ENCODE measurements around the gene C5AR1. TPM values are rescaled to one million over a fixed set of nuclear protein-coding genes. Genes with fewer than 3 reads are reported as not detected.
"Not testable (repeated sequence)": the region's sequence is repeated elsewhere in the genome, so short reads cannot be mapped to it uniquely, and the experiment has no call there.

C5AR1 gene
- polyA plus RNA-seq, 4 donors: 0.67 to 8.6 (median 1.6) TPM

- Histone ChIP-seq H3K4me3 (ENCODE audit: low read depth in 1 of 3, low read length in 3 of 3) (no peak overlapping the region), H3K27ac (ENCODE audit: low read depth in 1 of 3, low read length in 2 of 3) (no peak overlapping the region), H3K4me1 (ENCODE audit: control insufficient read depth in 3 of 3, insufficient read depth in 2 of 3, low read depth in 1 of 3, low read length in 2 of 3) (no peaks in the 10 kb centered on the region), H3K36me3 (ENCODE audit: control insufficient read depth in 3 of 3, insufficient read depth in 2 of 3, low read depth in 1 of 3, low read length in 3 of 3) (peaks cover 11 to 92% (median 28%) of the 10 kb centered on the region in 3 donors), H3K27me3 (ENCODE audit: control insufficient read depth in 3 of 3, insufficient read depth in 3 of 3, low read length in 3 of 3) (no peaks in the 10 kb centered on the region), H3K9me3 (ENCODE audit: control insufficient read depth in 2 of 2, insufficient read depth in 1 of 2, low read depth in 1 of 2, low read length in 1 of 2) (no peaks in the 10 kb centered on the region)
- WGBS, 3 donors: 94 to 96% (median 94%) methylated on average over 28 of the region's 28 CpGs
- no peak for FAIRE-seq
- no peak for DNase-seq
These were observed 48.4 kb downstream of the C5AR1 start for GRCh38 chr19:47357788-47358680.

GRCh38 chr19:47358936-47359335 lies 49.3 kb downstream of the C5AR1 start:
- Histone ChIP-seq H3K27ac (ENCODE audit: low read depth in 1 of 3, low read length in 2 of 3) (no peak overlapping the region), H3K36me3 (ENCODE audit: control insufficient read depth in 3 of 3, insufficient read depth in 2 of 3, low read depth in 1 of 3, low read length in 3 of 3) (peaks cover 15 to 92% (median 26%) of the 10 kb centered on the region in 3 donors), H3K27me3 (ENCODE audit: control insufficient read depth in 3 of 3, insufficient read depth in 3 of 3, low read length in 3 of 3) (no peaks in the 10 kb centered on the region), H3K4me1 (ENCODE audit: control insufficient read depth in 3 of 3, insufficient read depth in 2 of 3, low read depth in 1 of 3, low read length in 2 of 3) (no peaks in the 10 kb centered on the region), H3K9me3 (ENCODE audit: control insufficient read depth in 2 of 2, insufficient read depth in 1 of 2, low read depth in 1 of 2, low read length in 1 of 2) (no peaks in the 10 kb centered on the region), H3K4me3 (ENCODE audit: low read depth in 1 of 3, low read length in 3 of 3) (no peak overlapping the region)
- DNase-seq (no peak), FAIRE-seq (no peak)
- WGBS, 3 donors: 88 to 91% (median 89%) methylated on average over 6 of the region's 6 CpGs

- no peaks in the 10 kb centered on the region for H3K4me1 ChIP-seq (ENCODE audit: control insufficient read depth in 3 of 3, insufficient read depth in 2 of 3, low read depth in 1 of 3, low read length in 2 of 3)
- no peak for FAIRE-seq
- no peak overlapping the region for H3K27ac ChIP-seq (ENCODE audit: low read depth in 1 of 3, low read length in 2 of 3)
- no peaks in the 10 kb centered on the region for H3K9me3 ChIP-seq (ENCODE audit: control insufficient read depth in 2 of 2, insufficient read depth in 1 of 2, low read depth in 1 of 2, low read length in 1 of 2)
- peaks cover 15 to 82% (median 20%) of the 10 kb centered on the region in 3 donors for H3K36me3 ChIP-seq (ENCODE audit: control insufficient read depth in 3 of 3, insufficient read depth in 2 of 3, low read depth in 1 of 3, low read length in 3 of 3)
- WGBS, 3 donors: 96 to 99% (median 97%) methylated on average over 21 of the region's 21 CpGs
- H3K27me3 ChIP-seq (ENCODE audit: control insufficient read depth in 3 of 3, insufficient read depth in 3 of 3, low read length in 3 of 3): no peaks in the 10 kb centered on the region
- DNase-seq: no peak
- no peak overlapping the region for H3K4me3 ChIP-seq (ENCODE audit: low read depth in 1 of 3, low read length in 3 of 3)
These were observed 52.7 kb downstream of the C5AR1 start for GRCh38 chr19:47362321-47362720.

GRCh38 chr19:47363758-47364531 lies 54.3 kb downstream of the C5AR1 start:
- Histone ChIP-seq H3K27ac (ENCODE audit: low read depth in 1 of 3, low read length in 2 of 3) (no peak overlapping the region), H3K36me3 (ENCODE audit: control insufficient read depth in 3 of 3, insufficient read depth in 2 of 3, low read depth in 1 of 3, low read length in 3 of 3) (peaks cover 6 to 70% (median 15%) of the 10 kb centered on the region in 3 donors), H3K9me3 (ENCODE audit: control insufficient read depth in 2 of 2, insufficient read depth in 1 of 2, low read depth in 1 of 2, low read length in 1 of 2) (no peaks in the 10 kb centered on the region), H3K27me3 (ENCODE audit: control insufficient read depth in 3 of 3, insufficient read depth in 3 of 3, low read length in 3 of 3) (no peaks in the 10 kb centered on the region), H3K4me1 (ENCODE audit: control insufficient read depth in 3 of 3, insufficient read depth in 2 of 3, low read depth in 1 of 3, low read length in 2 of 3) (no peaks in the 10 kb centered on the region), H3K4me3 (ENCODE audit: low read depth in 1 of 3, low read length in 3 of 3) (no peak overlapping the region)
- peak in 1 of 2 donors; percentile 22 for DNase-seq
- WGBS, 3 donors: 87 to 90% (median 88%) methylated on average over 13 of the region's 13 CpGs
- no peak for FAIRE-seq

GRCh38 chr19:47365455-47365854 lies 55.8 kb downstream of the C5AR1 start:
- H3K27me3 ChIP-seq (ENCODE audit: control insufficient read depth in 3 of 3, insufficient read depth in 3 of 3, low read length in 3 of 3); FAIRE-seq; DNase-seq; H3K27ac ChIP-seq (ENCODE audit: low read depth in 1 of 3, low read length in 2 of 3); H3K9me3 ChIP-seq (ENCODE audit: control insufficient read depth in 2 of 2, insufficient read depth in 1 of 2, low read depth in 1 of 2, low read length in 1 of 2); H3K4me1 ChIP-seq (ENCODE audit: control insufficient read depth in 3 of 3, insufficient read depth in 2 of 3, low read depth in 1 of 3, low read length in 2 of 3); H3K4me3 ChIP-seq (ENCODE audit: low read depth in 1 of 3, low read length in 3 of 3): not testable (repeated sequence)
- 89 to 96% (median 92%) methylated on average over 10 of the region's 10 CpGs for WGBS, 3 donors
- H3K36me3 ChIP-seq (ENCODE audit: control insufficient read depth in 3 of 3, insufficient read depth in 2 of 3, low read depth in 1 of 3, low read length in 3 of 3): peaks cover 10 to 71% (median 15%) of the 10 kb centered on the region in 3 donors

- no peaks in the 10 kb centered on the region for H3K27me3 ChIP-seq (ENCODE audit: control insufficient read depth in 3 of 3, insufficient read depth in 3 of 3, low read length in 3 of 3)
- 76 to 88% (median 84%) methylated on average over 10 of the region's 10 CpGs for WGBS, 3 donors
- peak overlapping the region in 1 of 3 donors; percentile 24 for H3K27ac ChIP-seq (ENCODE audit: low read depth in 1 of 3, low read length in 2 of 3)
- H3K4me1 ChIP-seq (ENCODE audit: control insufficient read depth in 3 of 3, insufficient read depth in 2 of 3, low read depth in 1 of 3, low read length in 2 of 3): no peaks in the 10 kb centered on the region
- no peak for FAIRE-seq
- DNase-seq: no peak
- H3K4me3 ChIP-seq (ENCODE audit: low read depth in 1 of 3, low read length in 3 of 3): no peak overlapping the region
- H3K9me3 ChIP-seq (ENCODE audit: control insufficient read depth in 2 of 2, insufficient read depth in 1 of 2, low read depth in 1 of 2, low read length in 1 of 2): no peaks in the 10 kb centered on the region
- H3K36me3 ChIP-seq (ENCODE audit: control insufficient read depth in 3 of 3, insufficient read depth in 2 of 3, low read depth in 1 of 3, low read length in 3 of 3): peaks cover 18 to 73% (median 21%) of the 10 kb centered on the region in 3 donors
These were observed 60.5 kb downstream of the C5AR1 start for GRCh38 chr19:47370045-47370611.

- Histone ChIP-seq H3K36me3 (ENCODE audit: control insufficient read depth in 3 of 3, insufficient read depth in 2 of 3, low read depth in 1 of 3, low read length in 3 of 3) (peaks cover 21 to 80% (median 23%) of the 10 kb centered on the region in 3 donors), H3K27ac (ENCODE audit: low read depth in 1 of 3, low read length in 2 of 3) (no peak overlapping the region), H3K27me3 (ENCODE audit: control insufficient read depth in 3 of 3, insufficient read depth in 3 of 3, low read length in 3 of 3) (no peaks in the 10 kb centered on the region), H3K4me3 (ENCODE audit: low read depth in 1 of 3, low read length in 3 of 3) (no peak overlapping the region), H3K4me1 (ENCODE audit: control insufficient read depth in 3 of 3, insufficient read depth in 2 of 3, low read depth in 1 of 3, low read length in 2 of 3) (peaks cover 0 to 2% (median 0%) of the 10 kb centered on the region in 3 donors), H3K9me3 (ENCODE audit: control insufficient read depth in 2 of 2, insufficient read depth in 1 of 2, low read depth in 1 of 2, low read length in 1 of 2) (no peaks in the 10 kb centered on the region)
- DNase-seq: no peak
- WGBS, 3 donors: 90 to 91% (median 90%) methylated on average over 9 of the region's 9 CpGs
- no peak for FAIRE-seq
These were observed 61.6 kb downstream of the C5AR1 start for GRCh38 chr19:47371261-47371660.

All from small intestine (tissue), 7 donors.